Fibroblast of the aortic adventitia (primary cell): ENCODE data around the gene CES4A. TPM values are rescaled to one million over a fixed set of nuclear protein-coding genes. Genes with fewer than 3 reads are reported as not detected.
"Not testable (repeated sequence)": the region's sequence is repeated elsewhere in the genome, so short reads cannot be mapped to it uniquely, and the experiment has no call there.

Experiments used
- DNase-seq: peaks from one replicate; pipeline ENCODE4 v3.0.0-alpha.2; 2010; ENCODE audit warnings: low read depth
- H3K4me3 ChIP-seq: 2 replicates; pipeline ENCODE4 v1.5.1; 2011; ENCODE audit warnings: low read depth, mild to moderate bottlenecking, control low read depth, low read length, moderate library complexity
- CTCF ChIP-seq: IDR thresholded peaks from 2 replicates; pipeline ENCODE4 v1.5.1; 2011; ENCODE audit warnings: mild to moderate bottlenecking, low read length, control low read depth, inconsistent platforms; ENCODE audit not compliant: insufficient read depth
- total RNA-seq: library from RNA; depleted of rRNA; stranded (reverse); fragments of >200 nt; gene quantifications from 2 replicates; pipeline ENCODE4 v1.2.3, GENCODE V29; 2012; ENCODE audit warnings: low replicate concordance

The CES4A gene
- 2.2 and 4.7 TPM in 2 replicates for total RNA-seq

- TF ChIP-seq CTCF = no peak
- H3K4me3 ChIP-seq = no peak within 1 kb of the TSS
- peak; percentile 61 for DNase-seq
These were observed at the start of gene CES4A for GRCh38 chr16:66988197-66988788. Gene CES4A, plus strand, starts transcription at chr16:66988589. Its CDS starts 184 bp downstream, at chr16:66988773.

- H3K4me3 ChIP-seq = no peak overlapping the region
- no peak for DNase-seq
- no peak for TF ChIP-seq CTCF
These were observed 49.0 kb upstream of the CES4A start for GRCh38 chr16:66939366-66939765.

GRCh38 chr16:66940236-66940635 lies 48.2 kb upstream of the CES4A start:
- H3K4me3 ChIP-seq = no peak overlapping the region
- no peak for TF ChIP-seq CTCF
- DNase-seq = no peak

- no peak for DNase-seq
These were observed 45.4 kb upstream of the CES4A start for GRCh38 chr16:66942981-66943380.

GRCh38 chr16:66943426-66944053 lies 44.8 kb upstream of the CES4A start:
- DNase-seq = no peak
- no peak overlapping the region for H3K4me3 ChIP-seq
- TF ChIP-seq CTCF = no peak

More at GRCh38 chr16:66942981-66943380, 45.4 kb upstream of the CES4A start:
- H3K4me3 ChIP-seq = no peak overlapping the region
- TF ChIP-seq CTCF = no peak

GRCh38 chr16:66944054-66944441 lies 44.3 kb upstream of the CES4A start:
- no peak for DNase-seq
- H3K4me3 ChIP-seq = no peak overlapping the region
- no peak for TF ChIP-seq CTCF

GRCh38 chr16:66944971-66945370 lies 43.4 kb upstream of the CES4A start:
- H3K4me3 ChIP-seq, DNase-seq: not testable (repeated sequence)
